Keratinocyte (primary cell): ENCODE measurements around the gene NCOR1. TPM values are rescaled to one million over a fixed set of nuclear protein-coding genes. Genes with fewer than 3 reads are reported as not detected.

Experiments
- DNase-seq: peaks from one replicate; pipeline ENCODE4 v3.0.0-alpha.2; 2011; ENCODE audit warnings: low read depth, missing footprints, low spot score
- FAIRE-seq: peaks from 2 replicates; lab custom pipeline; 2011; peaks lifted over from hg19 to GRCh38; lab: Jason Lieb, UNC
- H2AFZ ChIP-seq: 2 replicates; pipeline ENCODE4 v1.6.0; 2012; ENCODE audit warnings: low read length, control low read depth, inconsistent platforms; ENCODE audit not compliant: control insufficient read depth
- H3K27ac ChIP-seq: 2 replicates; pipeline ENCODE4 v1.5.1; 2011; ENCODE audit warnings: low read length; ENCODE audit not compliant: control insufficient read depth, insufficient read depth
- H3K27me3 ChIP-seq: 3 replicates; pipeline ENCODE4 v1.6.0; 2011; ENCODE audit warnings: low read length; ENCODE audit not compliant: control insufficient read depth, insufficient read depth; ENCODE audit errors: extremely low read depth
- H3K36me3 ChIP-seq, 2 experiments: 2 replicates in 1 of 2; 3 replicates in 1 of 2; pipeline ENCODE4 v1.5.1; 2011; ENCODE audit warnings: low read length in 2 of 2, mild to moderate bottlenecking in 1 of 2; ENCODE audit not compliant: control insufficient read depth in 2 of 2, insufficient read depth in 2 of 2; ENCODE audit errors: extremely low read depth in 1 of 2
- H3K4me1 ChIP-seq: 3 replicates; pipeline ENCODE4 v1.5.1; 2011; ENCODE audit warnings: low read length; ENCODE audit not compliant: control insufficient read depth, insufficient read depth; ENCODE audit errors: extremely low read depth
- H3K4me2 ChIP-seq: 3 replicates; pipeline ENCODE4 v1.6.0; 2011; ENCODE audit warnings: low read depth, low read length; ENCODE audit not compliant: control insufficient read depth, insufficient read depth; ENCODE audit errors: extremely low read depth
- H3K4me3 ChIP-seq, 3 experiments: fragments of 200-600 bp in 1 of 3; sonication (generic) in 1 of 3; 2 replicates in 2 of 3; 3 replicates in 1 of 3; pipeline ENCODE4 v1.5.1; 2011 to 2016; ENCODE audit warnings: low read length in 3 of 3, mild to moderate bottlenecking in 3 of 3, control low read depth in 2 of 3, inconsistent platforms in 1 of 3, low read depth in 1 of 3, mixed read lengths in 1 of 3, mixed run types in 1 of 3, moderate library complexity in 1 of 3; ENCODE audit not compliant: control insufficient read depth in 2 of 3, insufficient read depth in 2 of 3; ENCODE audit errors: extremely low read depth in 1 of 3
- H3K79me2 ChIP-seq: 2 replicates; pipeline ENCODE4 v1.6.0; 2012; ENCODE audit warnings: low read length; ENCODE audit not compliant: control insufficient read depth, insufficient read depth
- H3K9ac ChIP-seq: 3 replicates; pipeline ENCODE4 v1.6.0; 2011; ENCODE audit warnings: low read length; ENCODE audit not compliant: control insufficient read depth, insufficient read depth; ENCODE audit errors: extremely low read depth
- H3K9me1 ChIP-seq: 3 replicates; pipeline ENCODE4 v1.6.0; 2011; ENCODE audit warnings: low read length; ENCODE audit not compliant: control insufficient read depth, insufficient read depth; ENCODE audit errors: extremely low read depth
- H3K9me3 ChIP-seq: 2 replicates; pipeline ENCODE4 v1.5.1; 2012; ENCODE audit warnings: low read depth, low read length; ENCODE audit not compliant: control insufficient read depth
- H4K20me1 ChIP-seq: 3 replicates; pipeline ENCODE4 v1.6.0; 2011; ENCODE audit warnings: low read length; ENCODE audit not compliant: control insufficient read depth, insufficient read depth; ENCODE audit errors: extremely low read depth
- EZH2 ChIP-seq: IDR thresholded peaks from one replicate; pipeline ENCODE4 v1.6.1; 2012; ENCODE audit warnings: inconsistent platforms, mild to moderate bottlenecking, low read length, moderate library complexity
- dilution Hi-C: fragments of 300-500 bp; cut with MboI; formaldehyde crosslinking; loops from one replicate; pipeline ENCODE4 v1.7.0; 2020; ENCODE audit warnings: low sequenced_read_pairs; ENCODE audit not compliant: extremely low pct_ligation_motif_present
- polyA plus RNA-seq, 5 experiments: library from polyadenylated mRNA; depleted of rRNA in 3 of 5; stranded (reverse) in 3 of 5; stranded (forward) in 1 of 5; unstranded in 1 of 5; fragments of >200 nt; gene quantifications; 1 replicate in 1 of 5; 2 replicates in 3 of 5; 3 replicates in 1 of 5; pipeline versions ENCODE4 v1.2.1 to v1.2.3, GENCODE V29; 2011 to 2012; ENCODE audit warnings: missing spikeins in 2 of 5, low read depth in 1 of 5, low replicate concordance in 1 of 5
- TF ChIP-seq, protein P1 (sequence below), 3 experiments: IDR thresholded peaks in 1 of 3; conservative IDR thresholded peaks in 1 of 3; optimal IDR thresholded peaks in 1 of 3; 2 replicates in 2 of 3; 3 replicates in 1 of 3; pipeline versions ENCODE3 to v1.5.1; 2011; ENCODE audit warnings: low read length in 3 of 3, mild to moderate bottlenecking in 3 of 3, moderate library complexity in 2 of 3, control low read depth in 1 of 3, inconsistent platforms in 1 of 3; ENCODE audit not compliant: insufficient read depth in 2 of 3; ENCODE audit errors: extremely low read depth in 1 of 3

NCOR1 gene
- polyA plus RNA-seq, 1 donor (not counting 4 experiments of a cell fraction or from before 2014, with no cell fraction given), result 59.8 TPM

DNA sequence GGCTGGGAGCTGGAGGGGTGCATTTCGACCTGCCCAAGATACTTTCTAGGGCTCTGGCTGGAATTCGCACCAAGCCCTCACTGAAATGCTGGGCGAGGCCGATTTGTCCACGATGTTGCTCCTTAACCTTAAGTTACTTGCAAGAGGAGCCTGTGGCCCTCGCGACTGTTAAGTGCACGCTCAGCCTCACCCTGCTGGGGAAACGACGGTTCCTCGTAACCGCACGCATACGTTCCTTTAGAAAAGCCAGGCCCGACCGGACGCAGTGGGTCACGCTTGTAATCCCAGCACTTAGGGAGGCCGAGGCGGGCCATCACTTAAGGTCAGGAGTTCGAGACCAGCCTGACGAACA, 607 bp upstream of the NCOR1 start:
- DNase-seq, result no peak
- H3K27ac ChIP-seq, result peak overlapping the region; percentile 79
- H3K4me1 ChIP-seq, result no peaks in the 10 kb centered on the region
- no peaks in the 10 kb centered on the region for H3K9me3 ChIP-seq
- H3K79me2 ChIP-seq, result peaks cover 79% of the 10 kb centered on the region
- peak overlapping the region; percentile 86 to 93 (median 89) for H3K4me3 ChIP-seq
- no peaks in the 10 kb centered on the region for H3K27me3 ChIP-seq
- no peaks in the 10 kb centered on the region for H3K36me3 ChIP-seq
- dilution Hi-C loops, result no loop called here
- peak overlapping the region; percentile 92 for H3K9ac ChIP-seq
- H4K20me1 ChIP-seq, result no peaks in the 10 kb centered on the region
- no peak for FAIRE-seq
- peak overlapping the region; percentile 51 for H2AFZ ChIP-seq
- no peaks in the 10 kb centered on the region for H3K9me1 ChIP-seq
- H3K4me2 ChIP-seq, result peak overlapping the region; percentile 74
- TF ChIP-seq EZH2, result no peak
- TF ChIP-seq, protein P1, sequence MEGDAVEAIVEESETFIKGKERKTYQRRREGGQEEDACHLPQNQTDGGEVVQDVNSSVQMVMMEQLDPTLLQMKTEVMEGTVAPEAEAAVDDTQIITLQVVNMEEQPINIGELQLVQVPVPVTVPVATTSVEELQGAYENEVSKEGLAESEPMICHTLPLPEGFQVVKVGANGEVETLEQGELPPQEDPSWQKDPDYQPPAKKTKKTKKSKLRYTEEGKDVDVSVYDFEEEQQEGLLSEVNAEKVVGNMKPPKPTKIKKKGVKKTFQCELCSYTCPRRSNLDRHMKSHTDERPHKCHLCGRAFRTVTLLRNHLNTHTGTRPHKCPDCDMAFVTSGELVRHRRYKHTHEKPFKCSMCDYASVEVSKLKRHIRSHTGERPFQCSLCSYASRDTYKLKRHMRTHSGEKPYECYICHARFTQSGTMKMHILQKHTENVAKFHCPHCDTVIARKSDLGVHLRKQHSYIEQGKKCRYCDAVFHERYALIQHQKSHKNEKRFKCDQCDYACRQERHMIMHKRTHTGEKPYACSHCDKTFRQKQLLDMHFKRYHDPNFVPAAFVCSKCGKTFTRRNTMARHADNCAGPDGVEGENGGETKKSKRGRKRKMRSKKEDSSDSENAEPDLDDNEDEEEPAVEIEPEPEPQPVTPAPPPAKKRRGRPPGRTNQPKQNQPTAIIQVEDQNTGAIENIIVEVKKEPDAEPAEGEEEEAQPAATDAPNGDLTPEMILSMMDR (optimal IDR thresholded peaks at IDR 0.05 in 1 of 3, IDR thresholded peaks at IDR 0.05 in 1 of 3, conservative IDR thresholded peaks at IDR 0.05 in 1 of 3; ENCODE audit: extremely low read depth in 1 of 3, insufficient read depth in 2 of 3, low read length in 3 of 3), result no peak

DNA sequence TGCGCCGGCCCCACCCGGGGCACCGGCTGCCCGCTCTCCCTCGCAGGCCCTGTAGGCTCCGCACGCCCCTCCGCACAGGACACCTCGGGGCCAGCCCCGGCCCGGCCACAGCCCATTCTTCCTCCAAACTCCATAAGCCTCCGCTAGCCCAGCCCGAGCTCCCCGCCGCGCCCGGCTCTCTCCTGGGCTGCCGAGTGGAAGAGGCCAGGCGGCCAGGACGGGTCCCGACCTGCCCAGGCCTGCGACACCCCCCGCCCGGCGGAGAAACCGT, 397 bp downstream of the NCOR1 start:
- no peaks in the 10 kb centered on the region for H3K9me1 ChIP-seq
- DNase-seq, result no peak
- dilution Hi-C loops, result no loop called here
- peak overlapping the region; percentile 79 for H3K27ac ChIP-seq
- peak overlapping the region; percentile 92 for H3K9ac ChIP-seq
- H3K79me2 ChIP-seq, result peaks cover 84% of the 10 kb centered on the region
- H3K4me1 ChIP-seq, result no peaks in the 10 kb centered on the region
- no peaks in the 10 kb centered on the region for H3K9me3 ChIP-seq
- H4K20me1 ChIP-seq, result no peaks in the 10 kb centered on the region
- TF ChIP-seq, protein P1 (optimal IDR thresholded peaks at IDR 0.05 in 1 of 3, IDR thresholded peaks at IDR 0.05 in 1 of 3, conservative IDR thresholded peaks at IDR 0.05 in 1 of 3; ENCODE audit: extremely low read depth in 1 of 3, insufficient read depth in 2 of 3, low read length in 3 of 3), result no peak
- no peak for TF ChIP-seq EZH2
- H3K4me3 ChIP-seq, result peak overlapping the region; percentile 86 to 93 (median 89)
- FAIRE-seq, result no peak
- peak overlapping the region; percentile 65 for H3K4me2 ChIP-seq
- H3K27me3 ChIP-seq, result no peaks in the 10 kb centered on the region
- no peaks in the 10 kb centered on the region for H3K36me3 ChIP-seq
- H2AFZ ChIP-seq, result peak overlapping the region; percentile 50
